22Rv1 (cell line): ENCODE data around the gene GNG2.

Experiments used
- H3K27ac ChIP-seq: fragments of 450-650 bp; 2 replicates; pipeline ENCODE4 v1.5.1; 2017
- ZFX ChIP-seq: fragments of 450-650 bp; IDR thresholded peaks from 2 replicates; pipeline ENCODE4 v1.6.1; 2017; ENCODE audit warnings: antibody characterized with exemption, borderline replicate concordance
- TF ChIP-seq, protein P1 (sequence below): fragments of 450-650 bp; IDR thresholded peaks from 2 replicates; pipeline ENCODE4 v1.5.1; 2017; ENCODE audit warnings: mild to moderate bottlenecking

GNG2 gene

DNA sequence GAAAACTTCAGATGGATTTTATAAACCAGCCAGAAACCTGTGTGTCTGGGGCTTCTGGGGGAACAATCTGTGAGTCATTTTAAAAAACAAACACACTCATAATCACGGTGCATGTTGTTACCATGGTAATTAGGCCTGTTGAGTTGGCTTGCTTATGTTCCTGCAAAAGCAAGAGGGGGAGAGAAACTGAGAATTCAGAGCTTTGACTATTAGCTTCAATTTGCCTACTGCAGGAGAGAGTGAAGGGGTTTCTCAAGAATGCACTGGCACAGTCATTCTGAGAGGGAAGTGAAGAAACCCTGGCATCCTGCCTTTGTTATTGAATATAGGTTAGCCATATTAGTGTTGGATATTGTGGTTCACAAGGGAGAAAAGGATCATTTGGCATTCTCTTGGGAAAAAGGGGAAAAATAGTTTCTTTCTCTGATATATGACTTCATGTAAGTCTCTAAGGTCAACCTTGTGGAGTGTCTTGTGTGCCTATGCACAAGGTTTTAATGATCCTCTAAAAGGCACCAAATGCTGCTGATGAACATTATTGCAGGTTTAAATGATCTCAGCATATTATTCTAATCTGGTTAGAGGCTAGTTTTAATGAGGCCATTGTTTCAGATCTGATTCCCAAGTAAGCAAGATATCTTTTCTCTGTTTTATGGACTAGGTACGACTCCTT, 12.9 kb downstream of the GNG2 start:
- TF ChIP-seq, protein P1, sequence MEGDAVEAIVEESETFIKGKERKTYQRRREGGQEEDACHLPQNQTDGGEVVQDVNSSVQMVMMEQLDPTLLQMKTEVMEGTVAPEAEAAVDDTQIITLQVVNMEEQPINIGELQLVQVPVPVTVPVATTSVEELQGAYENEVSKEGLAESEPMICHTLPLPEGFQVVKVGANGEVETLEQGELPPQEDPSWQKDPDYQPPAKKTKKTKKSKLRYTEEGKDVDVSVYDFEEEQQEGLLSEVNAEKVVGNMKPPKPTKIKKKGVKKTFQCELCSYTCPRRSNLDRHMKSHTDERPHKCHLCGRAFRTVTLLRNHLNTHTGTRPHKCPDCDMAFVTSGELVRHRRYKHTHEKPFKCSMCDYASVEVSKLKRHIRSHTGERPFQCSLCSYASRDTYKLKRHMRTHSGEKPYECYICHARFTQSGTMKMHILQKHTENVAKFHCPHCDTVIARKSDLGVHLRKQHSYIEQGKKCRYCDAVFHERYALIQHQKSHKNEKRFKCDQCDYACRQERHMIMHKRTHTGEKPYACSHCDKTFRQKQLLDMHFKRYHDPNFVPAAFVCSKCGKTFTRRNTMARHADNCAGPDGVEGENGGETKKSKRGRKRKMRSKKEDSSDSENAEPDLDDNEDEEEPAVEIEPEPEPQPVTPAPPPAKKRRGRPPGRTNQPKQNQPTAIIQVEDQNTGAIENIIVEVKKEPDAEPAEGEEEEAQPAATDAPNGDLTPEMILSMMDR, result no peak
- no peak for TF ChIP-seq ZFX
- H3K27ac ChIP-seq, result no peak overlapping the region

DNA sequence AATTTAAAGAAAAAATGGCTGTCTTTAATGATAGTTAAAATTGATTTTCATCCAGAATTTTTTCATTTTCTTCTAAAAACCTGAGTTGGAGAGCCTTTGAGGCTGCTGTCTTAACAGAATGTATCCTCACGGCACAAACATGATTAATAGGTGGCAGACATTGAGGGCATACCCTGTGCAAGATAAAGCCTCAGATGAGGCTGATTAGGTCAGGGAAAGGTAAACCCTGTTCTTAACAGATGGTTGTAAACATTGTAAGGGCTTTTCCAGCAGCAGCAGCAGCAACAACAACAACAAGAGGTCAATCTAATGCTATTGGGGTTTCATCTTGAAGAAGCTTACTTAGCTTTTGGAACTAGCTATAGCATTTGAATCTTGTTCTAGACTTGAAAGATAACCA, 17.4 kb downstream of the GNG2 start:
- H3K27ac ChIP-seq, result no peak overlapping the region
- TF ChIP-seq ZFX, result no peak
- TF ChIP-seq, protein P1, result no peak

DNA sequence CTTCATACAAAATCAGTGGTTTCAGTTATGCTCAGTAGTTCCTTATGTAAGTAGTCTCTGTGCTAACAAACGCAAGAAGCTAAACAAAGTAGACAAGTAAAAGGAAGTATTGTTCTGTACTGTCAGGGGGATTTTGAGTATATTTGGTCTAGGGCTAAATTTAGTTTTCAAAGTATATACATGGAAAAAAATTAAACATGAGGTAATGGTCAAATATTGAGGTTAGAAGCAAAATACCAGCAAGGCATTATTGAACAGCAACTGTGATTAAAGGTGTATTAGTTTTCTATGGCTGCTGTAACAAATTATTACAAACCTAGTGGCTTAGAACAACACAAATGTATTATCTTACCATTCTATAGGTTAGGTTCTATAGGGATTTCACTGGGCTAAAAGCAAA, 18.8 kb downstream of the GNG2 start:
- TF ChIP-seq ZFX, result no peak
- TF ChIP-seq, protein P1, result no peak
- no peak overlapping the region for H3K27ac ChIP-seq

DNA sequence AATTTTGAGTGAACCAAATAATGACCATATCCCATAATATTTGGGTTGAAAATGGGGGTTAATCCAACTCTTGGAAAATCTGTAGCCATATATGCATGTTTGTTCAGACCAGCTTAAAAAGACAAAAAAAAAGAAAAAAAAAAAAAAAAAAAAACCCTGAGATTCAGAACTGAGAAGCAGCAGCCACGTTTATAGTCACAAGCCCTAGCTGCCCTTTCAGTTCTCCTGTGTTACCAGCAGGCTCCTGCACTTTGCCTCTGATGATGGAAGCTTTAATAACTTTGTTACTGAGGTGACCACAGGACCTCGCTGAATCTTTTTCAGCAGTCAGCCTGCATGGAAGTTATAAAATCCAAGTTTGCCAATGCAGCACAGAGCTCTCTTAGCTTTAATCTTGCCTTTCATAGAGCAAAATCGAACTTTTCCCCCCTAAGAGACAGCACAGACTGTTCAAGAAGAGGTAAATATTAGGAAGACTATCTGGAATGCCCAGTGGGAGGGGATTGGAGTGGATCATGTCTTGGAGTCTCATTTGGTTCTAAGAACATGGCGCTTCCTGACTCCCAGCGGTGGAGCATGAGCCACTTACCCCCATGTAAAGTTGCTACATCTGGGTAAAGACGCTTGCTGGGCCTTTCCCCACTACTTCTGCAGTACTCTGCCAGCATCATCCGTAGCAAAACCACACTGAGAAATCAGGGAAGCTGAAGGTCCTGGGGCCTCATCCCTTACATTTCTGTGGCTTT, 20.6 kb downstream of the GNG2 start:
- TF ChIP-seq, protein P1, result no peak
- TF ChIP-seq ZFX, result no peak
- no peak overlapping the region for H3K27ac ChIP-seq

DNA sequence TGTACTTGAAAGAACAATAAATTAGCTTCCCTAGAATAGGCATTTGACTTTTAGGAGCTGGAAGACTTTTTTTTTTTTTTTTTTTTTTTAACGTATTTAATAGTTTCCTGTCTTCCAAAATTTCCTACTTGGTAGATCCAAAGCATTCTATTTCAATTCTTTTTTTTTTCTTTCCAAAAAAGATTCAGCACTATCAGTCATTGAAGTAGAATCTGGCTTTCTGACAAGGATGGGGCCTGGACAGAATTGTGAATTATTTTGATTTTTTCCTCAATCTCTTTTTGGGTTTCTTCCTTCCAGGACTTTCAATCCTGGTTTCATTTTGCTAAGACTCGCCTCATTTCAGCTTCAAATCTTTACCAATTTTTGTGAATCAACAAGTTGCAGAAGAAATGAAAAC, 21.2 kb downstream of the GNG2 start:
- TF ChIP-seq, protein P1, result no peak
- no peak for TF ChIP-seq ZFX
- H3K27ac ChIP-seq, result no peak overlapping the region

DNA sequence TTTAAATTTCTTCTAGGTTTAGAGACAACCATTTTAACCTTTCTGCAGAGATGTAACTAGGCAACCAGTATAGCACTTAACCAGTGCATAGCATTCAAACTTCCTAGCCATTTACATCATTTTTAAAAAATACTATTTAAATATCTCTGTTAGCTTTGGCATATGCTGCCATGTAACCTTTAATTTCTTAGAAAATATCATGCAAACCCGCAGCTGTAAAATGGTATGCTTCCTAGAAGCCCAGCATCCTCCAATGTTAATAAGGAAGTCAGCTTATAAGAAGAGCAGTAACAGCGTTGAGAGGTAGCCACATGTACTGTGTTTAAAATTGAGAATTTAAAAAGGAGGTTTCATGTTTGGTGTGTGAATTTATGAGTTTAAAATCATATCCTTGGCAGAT, 22.8 kb downstream of the GNG2 start:
- TF ChIP-seq, protein P1, result no peak
- TF ChIP-seq ZFX, result no peak
- H3K27ac ChIP-seq, result no peak overlapping the region
